A549 treated with Hydrocortisone at 1 μM for 4 hours (cell line): ENCODE results near the gene G6PD. TPM values are rescaled to one million over a fixed set of nuclear protein-coding genes. Genes with fewer than 3 reads are reported as not detected.

Experiments used
- total RNA-seq: library from RNA; stranded (reverse); fragments of 200-300 nt; extraction: Qiagen RNA extraction; gene quantifications from 5 replicates; pipeline ENCODE4 v1.2.3, GENCODE V29; 2022

The G6PD gene
- 1,336 to 1,631 TPM (median 1,436 TPM) in 5 replicates for total RNA-seq

DNA sequence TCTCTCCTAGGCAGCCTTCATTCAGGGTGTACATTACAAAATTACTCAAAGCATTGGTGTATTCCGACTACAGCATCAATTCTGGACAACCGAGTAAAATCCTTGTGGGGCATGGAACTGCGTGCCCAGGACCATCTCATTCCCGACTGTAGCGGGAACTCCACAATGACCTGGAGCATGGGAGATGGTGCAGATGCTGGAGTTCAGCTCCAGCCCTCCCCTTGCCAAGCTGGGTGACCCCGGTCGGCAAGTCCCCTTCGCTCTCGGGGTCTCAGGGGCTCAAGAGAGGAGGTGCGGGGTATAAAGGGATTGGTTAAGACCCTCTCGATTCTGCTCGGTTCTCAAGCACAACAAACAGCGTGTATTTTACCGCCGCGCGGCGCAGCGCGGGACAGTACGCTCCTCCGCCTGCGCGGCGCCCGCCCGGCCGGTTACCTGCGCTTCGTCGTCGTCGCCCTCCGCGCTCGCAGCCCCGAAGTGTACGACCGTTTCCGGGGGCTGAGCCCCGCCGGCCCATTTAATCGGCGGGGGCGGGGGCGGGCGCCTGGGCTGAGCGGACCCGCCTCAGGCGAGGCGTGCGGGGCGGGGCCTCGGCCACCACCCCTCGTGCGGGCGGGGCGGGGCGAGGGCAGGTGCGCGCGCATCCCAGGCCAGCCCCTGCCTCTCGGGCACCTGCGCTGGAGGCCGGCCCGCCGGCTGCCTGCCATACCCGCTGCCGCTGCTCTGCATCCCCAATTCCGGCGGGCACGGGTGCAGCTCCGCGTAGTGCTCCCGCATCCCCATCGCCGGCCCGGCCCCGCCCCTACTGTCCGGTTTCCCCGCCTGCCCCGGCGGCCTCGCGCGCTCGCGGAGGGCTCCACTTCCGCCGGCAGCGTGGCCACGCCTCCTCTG, at the start of gene G6PD:
G6PD (minus strand) TSS at position 493 of the 891 bp plus-strand sequence. CDS start 691 bp downstream, outside the sequence.

GRCh38 chrX:154584585-154585183, 38.0 kb upstream of the G6PD start, which contains the start of gene CTAG1A:
TSS of gene CTAG1A (plus strand) at chrX:154585133. CDS start at chrX:154585207, 74 bp downstream.

GRCh38 chrX:154547245-154548027, 790 bp upstream of the G6PD start, which contains the start of gene IKBKG:
TSS of gene IKBKG (plus strand) at chrX:154547620. CDS start at chrX:154552003, 4,383 bp downstream.

DNA sequence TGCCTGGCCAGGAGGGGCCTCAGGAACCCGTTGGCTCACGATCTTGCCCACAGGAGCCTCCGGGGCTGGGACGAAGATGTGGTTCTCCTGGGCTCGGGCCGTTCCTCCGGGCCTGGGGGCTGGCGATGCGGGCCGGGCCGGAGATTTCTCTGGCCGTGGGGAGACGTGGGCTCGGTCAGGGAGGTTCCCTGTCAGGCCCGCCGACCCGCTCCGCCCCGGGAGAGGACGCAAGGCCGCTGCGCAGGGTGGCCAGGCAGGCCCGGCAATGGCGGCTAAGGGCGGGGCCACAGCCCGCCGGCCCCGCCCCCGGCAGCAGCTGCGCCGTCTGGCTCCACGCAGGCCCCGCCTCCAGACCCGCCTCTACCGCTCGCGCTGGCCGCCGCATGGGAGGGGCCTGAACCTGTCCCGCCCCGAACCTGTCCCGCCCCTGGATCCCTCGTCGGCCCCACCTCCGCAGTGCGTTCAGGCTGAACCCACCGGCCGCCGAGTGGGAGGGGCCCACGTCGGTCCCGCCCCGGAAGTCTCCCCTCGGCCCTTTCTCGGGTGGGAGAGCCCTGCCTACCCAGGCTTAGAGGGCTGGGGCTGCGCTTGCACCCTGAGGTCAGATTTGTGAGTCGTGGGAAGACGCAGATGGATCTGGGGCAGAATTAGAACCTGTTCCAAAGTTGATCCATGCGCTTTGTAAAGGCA, 30.5 kb downstream of the G6PD start, which contains the start of gene FAM3A:
FAM3A (minus strand) TSS at position 267 of the 690 bp plus-strand sequence. CDS start 460 bp downstream, outside the sequence.

DNA sequence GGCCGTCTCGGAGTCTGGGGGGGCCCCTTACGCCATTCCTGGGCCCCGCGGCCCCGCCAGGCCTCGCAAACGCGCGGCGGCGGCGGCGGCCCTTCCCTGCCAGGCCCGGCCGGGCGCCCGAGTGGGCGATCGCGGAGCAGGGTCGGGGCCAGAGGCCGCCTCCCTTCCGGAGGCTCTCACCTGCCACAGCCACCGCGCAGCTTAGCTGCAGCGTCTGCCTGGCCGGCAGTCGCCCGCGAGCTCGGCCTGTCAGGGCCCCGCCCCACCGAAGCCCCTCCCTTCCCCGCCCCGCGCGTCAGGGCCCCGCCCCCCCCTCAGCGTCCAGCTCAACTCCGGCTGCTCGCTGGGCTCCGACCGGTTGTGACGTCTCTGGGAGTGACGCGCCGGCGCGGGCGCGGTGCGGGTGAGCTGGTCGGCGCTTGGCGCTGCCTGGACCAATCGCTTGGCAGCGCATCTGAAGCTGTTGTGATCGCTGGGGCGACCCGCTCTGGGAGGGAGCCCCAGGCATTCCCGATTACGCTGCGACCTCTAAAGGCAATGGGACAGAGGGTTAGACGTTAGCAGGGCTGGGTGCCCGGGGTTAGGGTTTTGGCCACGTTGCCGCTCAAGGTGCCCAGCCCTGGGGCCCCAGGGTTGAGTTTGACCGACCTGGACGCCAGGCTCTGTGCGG, 56.1 kb downstream of the G6PD start, which contains the start of gene SLC10A3:
SLC10A3 (minus strand) TSS at position 216 of the 670 bp plus-strand sequence. CDS start 1,689 bp downstream, outside the sequence.

GRCh38 chrX:154486396-154487207, 60.0 kb downstream of the G6PD start, which contains the start of gene UBL4A:
TSS of gene UBL4A (minus strand) at chrX:154486615. CDS start at chrX:154486584, 31 bp downstream.

Other genes with a start within 250 kb of the G6PD start
- gene FLNA, start 172.2 kb downstream of the G6PD start, total RNA-seq: 1,461 to 1,661 TPM (median 1,622 TPM) in 5 replicates
- gene EMD, start 167.6 kb downstream of the G6PD start, total RNA-seq: 129 to 161 TPM (median 153 TPM) in 5 replicates
- 5,312 to 5,581 TPM (median 5,559 TPM) in 5 replicates for gene RPL10, start 148.5 kb downstream of the G6PD start, total RNA-seq
- 27.2 to 31.3 TPM (median 29.9 TPM) in 5 replicates for gene DNASE1L1, start 137.6 kb downstream of the G6PD start, total RNA-seq
- 33.5 to 40.1 TPM (median 36.8 TPM) in 5 replicates for gene TAFAZZIN, start 135.3 kb downstream of the G6PD start, total RNA-seq
- gene ATP6AP1, start 118.2 kb downstream of the G6PD start, total RNA-seq: 88.4 to 107 TPM (median 105 TPM) in 5 replicates
- gene GDI1, start 109.7 kb downstream of the G6PD start, total RNA-seq: 91.4 to 124 TPM (median 104 TPM) in 5 replicates
- 99.8 to 121 TPM (median 111 TPM) in 5 replicates for gene FAM50A, start 102.7 kb downstream of the G6PD start, total RNA-seq
- 11.0 to 17.8 TPM (median 13.9 TPM) in 5 replicates for gene PLXNA3, start 88.6 kb downstream of the G6PD start, total RNA-seq
- 36.3 to 74.0 TPM (median 65.8 TPM) in 5 replicates for gene LAGE3, start 67.6 kb downstream of the G6PD start, total RNA-seq
- 67.1 to 73.0 TPM (median 69.5 TPM) in 5 replicates for gene UBL4A, start 60.2 kb downstream of the G6PD start, total RNA-seq
- 38.5 to 42.9 TPM (median 39.7 TPM) in 5 replicates for gene SLC10A3, start 56.2 kb downstream of the G6PD start, total RNA-seq
- 38.0 to 44.6 TPM (median 42.6 TPM) in 5 replicates for gene FAM3A, start 30.6 kb downstream of the G6PD start, total RNA-seq
- 35.9 to 44.7 TPM (median 40.9 TPM) in 5 replicates for gene IKBKG, start 774 bp upstream of the G6PD start, total RNA-seq
- not detected in 5 replicates for gene CTAG1A, start 38.3 kb upstream of the G6PD start, total RNA-seq
- gene CTAG1B, start 72.4 kb upstream of the G6PD start, total RNA-seq: not detected in 5 replicates
- not detected in 5 replicates for gene CTAG2, start 106.7 kb upstream of the G6PD start, total RNA-seq
- 0.45 to 0.93 TPM (median 0.82 TPM) in 5 replicates for gene GAB3, start 204.2 kb upstream of the G6PD start, total RNA-seq
- gene DKC1, start 216.0 kb upstream of the G6PD start, total RNA-seq: 144 to 210 TPM (median 156 TPM) in 5 replicates